GF-D8 (cell line): ENCODE data around the gene ZFYVE9.
"Not testable (repeated sequence)": the region's sequence is repeated elsewhere in the genome, so short reads cannot be mapped to it uniquely, and the experiment has no call there.

Source experiments
- DNase-seq: peaks from one replicate; lab custom pipeline; 2025; lab: John Stamatoyannopoulos, UW

The ZFYVE9 gene

DNA sequence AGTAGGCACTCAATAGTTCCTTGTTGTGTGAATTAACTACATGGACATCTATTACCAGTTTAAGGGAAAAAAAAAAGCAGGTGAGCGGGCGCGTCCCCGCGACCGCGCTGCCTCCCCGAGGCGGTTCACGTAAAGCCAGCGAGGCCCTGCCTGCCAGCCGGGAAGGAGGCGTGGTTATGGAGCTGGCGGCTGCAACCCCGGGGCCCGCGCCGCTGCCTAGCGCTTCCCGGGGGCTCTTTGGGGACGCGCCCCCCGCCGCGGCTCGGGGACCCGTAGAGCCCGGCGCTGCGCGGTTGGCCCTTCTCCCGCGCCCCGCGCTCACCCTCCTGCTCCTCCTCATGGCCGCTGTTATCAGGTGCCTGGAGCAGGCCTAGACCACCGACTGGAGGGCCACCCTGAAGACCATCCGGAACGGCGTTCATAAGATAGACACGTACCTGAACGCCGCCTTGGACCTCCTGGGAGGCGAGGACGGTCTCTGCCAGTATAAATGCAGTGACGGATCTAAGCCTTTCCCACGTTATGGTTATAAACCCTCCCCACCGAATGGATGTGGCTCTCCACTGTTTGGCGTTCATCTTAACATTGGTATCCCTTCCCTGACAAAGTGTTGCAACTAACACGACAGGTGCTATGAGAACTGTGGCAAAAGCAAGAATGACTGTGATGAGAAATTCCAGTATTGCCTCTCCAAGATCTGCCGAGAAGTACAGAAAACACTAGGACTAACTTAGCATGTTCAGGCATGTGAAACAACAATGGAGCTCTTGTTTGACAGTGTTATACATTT lies 226.7 kb downstream of the ZFYVE9 start:
- DNase-seq: no peak

DNA sequence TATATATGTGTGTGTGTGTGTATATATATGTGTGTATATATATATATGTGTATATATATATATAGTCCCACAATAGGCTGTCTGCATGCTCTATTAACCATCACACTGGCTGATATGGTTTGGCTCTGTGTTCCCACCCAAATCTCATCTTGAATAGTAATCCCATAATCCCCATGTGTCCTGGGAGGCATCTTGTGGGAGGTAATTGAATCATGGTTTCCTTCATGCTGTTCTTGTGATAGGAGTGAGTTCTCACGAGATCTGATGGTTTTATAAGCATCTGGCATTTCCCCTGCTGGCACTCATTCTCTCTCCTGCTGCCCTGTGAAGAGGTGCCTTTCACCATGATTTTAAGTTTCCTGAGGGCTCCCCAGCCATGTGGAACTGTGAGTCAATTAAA lies 228.0 kb downstream of the ZFYVE9 start:
- not testable (repeated sequence) for DNase-seq

DNA sequence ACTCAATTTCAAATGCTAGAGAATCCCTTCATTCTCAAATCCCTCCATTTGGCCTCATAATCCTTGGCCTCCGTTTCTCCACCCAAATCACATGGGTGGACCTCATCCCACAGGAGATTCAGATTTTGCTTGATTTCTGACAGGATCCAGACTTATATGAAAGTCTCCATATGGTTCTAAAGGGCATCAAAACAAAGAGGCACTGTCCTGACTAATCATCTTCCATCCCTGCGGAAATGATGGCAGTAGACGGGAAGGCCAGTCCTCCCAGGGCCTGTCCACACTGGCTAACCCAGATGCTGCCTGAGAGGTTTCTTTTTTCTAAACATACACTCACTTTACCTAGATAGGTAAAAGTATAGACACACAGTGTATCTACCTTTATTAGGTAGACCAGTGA lies 243.5 kb downstream of the ZFYVE9 start:
- no peak for DNase-seq

DNA sequence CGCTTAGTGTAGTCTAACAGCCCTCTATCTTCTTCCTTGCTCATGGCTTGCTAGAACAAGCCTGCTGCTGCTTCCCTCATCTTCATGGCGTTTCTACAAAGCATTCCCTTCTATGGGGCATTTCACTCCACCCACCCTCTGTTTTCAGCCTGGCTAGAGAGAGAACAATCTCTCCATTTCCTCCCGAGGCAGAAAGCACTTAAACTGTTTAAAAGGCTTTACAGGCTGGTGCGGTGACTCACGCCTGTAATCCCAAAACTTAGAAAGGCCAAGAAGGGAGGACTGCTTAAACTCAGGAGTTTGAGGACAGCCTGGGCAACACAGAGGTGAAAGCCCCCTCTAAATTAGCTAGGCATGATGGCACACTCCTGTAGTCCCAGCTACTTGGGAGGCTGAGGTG lies 244.6 kb downstream of the ZFYVE9 start:
- no peak for DNase-seq

DNA sequence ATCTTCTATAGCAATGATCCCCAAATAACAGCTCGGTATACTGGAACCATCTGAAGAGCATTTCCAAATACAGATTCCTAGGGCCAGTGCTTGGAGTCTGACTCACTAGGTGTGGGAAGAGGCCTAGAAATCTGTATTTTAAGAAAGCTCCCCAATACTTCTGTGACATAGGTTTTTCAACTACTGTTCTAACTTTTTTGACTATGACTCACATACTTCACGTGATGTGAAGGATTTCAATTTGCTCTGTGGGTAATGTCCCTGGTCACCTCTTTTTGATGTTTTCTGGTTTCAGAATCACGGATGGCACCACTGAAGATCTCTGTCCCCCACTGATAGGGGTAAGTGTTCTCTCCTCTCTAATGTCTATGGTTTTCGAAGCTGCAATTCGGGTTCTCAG lies 251.3 kb downstream of the ZFYVE9 start:
- DNase-seq: no peak
